Glutamatergic neuron (in vitro differentiated cells): ENCODE data around the gene TGM2. TPM values are rescaled to one million over a fixed set of nuclear protein-coding genes. Genes with fewer than 3 reads are reported as not detected.

Source experiments
- DNase-seq: peaks from one replicate; pipeline ENCODE4 v3.0.0; 2022
- H3K27ac Mint-ChIP-seq: one replicate; pipeline ENCODE4 v1.8.0; 2020; ENCODE audit warnings: mild to moderate bottlenecking, mixed read lengths, inconsistent platforms; ENCODE audit not compliant: unreplicated experiment
- H3K27me3 Mint-ChIP-seq: one replicate; pipeline ENCODE4 v1.8.0; 2020; ENCODE audit warnings: mild to moderate bottlenecking, moderate library complexity, mixed read lengths, inconsistent platforms; ENCODE audit not compliant: unreplicated experiment
- H3K36me3 Mint-ChIP-seq: one replicate; pipeline ENCODE4 v1.8.0; 2020; ENCODE audit warnings: mild to moderate bottlenecking, mixed read lengths, inconsistent platforms; ENCODE audit not compliant: unreplicated experiment
- H3K4me1 Mint-ChIP-seq: one replicate; pipeline ENCODE4 v1.8.0; 2020; ENCODE audit warnings: mild to moderate bottlenecking, low read depth, mixed read lengths, inconsistent platforms; ENCODE audit not compliant: unreplicated experiment
- H3K4me3 Mint-ChIP-seq: one replicate; pipeline ENCODE4 v1.8.0; 2020; ENCODE audit warnings: mild to moderate bottlenecking, mixed read lengths, inconsistent platforms; ENCODE audit not compliant: unreplicated experiment
- H3K9me3 Mint-ChIP-seq: one replicate; pipeline ENCODE4 v1.8.0; 2020; ENCODE audit warnings: mild to moderate bottlenecking, moderate library complexity, mixed read lengths, inconsistent platforms; ENCODE audit not compliant: unreplicated experiment
- total RNA-seq: library from RNA; stranded (reverse); fragmentation: NEBNext Ultra II Directional; extraction: Animal tissue kit (Norgen Biotek cat#: 25700); gene quantifications from one replicate; pipeline ENCODE4 v1.2.1, GENCODE V29; 2021; ENCODE audit not compliant: unreplicated experiment
- TF ChIP-seq, protein P1 (sequence below): fragments of 200-600 bp; sonication (generic); IDR thresholded peaks from one replicate; pipeline ENCODE4 v1.5.0; 2021; ENCODE audit not compliant: partially characterized antibody, unreplicated experiment

TGM2 gene
- total RNA-seq, 1 donor from 2014 or later: not detected

DNA sequence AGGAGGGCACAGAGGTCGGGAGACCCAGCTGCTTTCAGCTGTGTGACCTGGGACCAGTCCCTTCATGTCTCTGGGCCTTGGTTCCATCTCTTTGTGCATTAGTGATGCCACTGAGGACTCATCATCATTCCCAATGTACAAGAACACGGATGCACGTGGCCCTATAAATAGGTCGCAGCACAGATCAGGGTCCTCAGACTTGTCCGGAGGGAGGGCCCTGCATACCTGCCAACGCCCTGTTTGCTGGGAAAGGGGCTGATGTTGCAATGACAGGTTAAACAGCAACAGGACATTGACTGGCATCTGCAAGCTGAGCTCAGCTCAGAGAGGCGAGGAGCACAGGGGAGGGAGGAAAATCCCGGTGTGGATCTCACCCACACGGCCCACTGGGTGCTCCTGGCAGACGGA, 21.8 kb downstream of the TGM2 start:
- H3K4me1 Mint-ChIP-seq: peaks cover 12% of the 10 kb centered on the region
- H3K9me3 Mint-ChIP-seq: no peaks in the 10 kb centered on the region
- no peak overlapping the region for H3K4me3 Mint-ChIP-seq
- no peak for DNase-seq
- TF ChIP-seq, protein P1, sequence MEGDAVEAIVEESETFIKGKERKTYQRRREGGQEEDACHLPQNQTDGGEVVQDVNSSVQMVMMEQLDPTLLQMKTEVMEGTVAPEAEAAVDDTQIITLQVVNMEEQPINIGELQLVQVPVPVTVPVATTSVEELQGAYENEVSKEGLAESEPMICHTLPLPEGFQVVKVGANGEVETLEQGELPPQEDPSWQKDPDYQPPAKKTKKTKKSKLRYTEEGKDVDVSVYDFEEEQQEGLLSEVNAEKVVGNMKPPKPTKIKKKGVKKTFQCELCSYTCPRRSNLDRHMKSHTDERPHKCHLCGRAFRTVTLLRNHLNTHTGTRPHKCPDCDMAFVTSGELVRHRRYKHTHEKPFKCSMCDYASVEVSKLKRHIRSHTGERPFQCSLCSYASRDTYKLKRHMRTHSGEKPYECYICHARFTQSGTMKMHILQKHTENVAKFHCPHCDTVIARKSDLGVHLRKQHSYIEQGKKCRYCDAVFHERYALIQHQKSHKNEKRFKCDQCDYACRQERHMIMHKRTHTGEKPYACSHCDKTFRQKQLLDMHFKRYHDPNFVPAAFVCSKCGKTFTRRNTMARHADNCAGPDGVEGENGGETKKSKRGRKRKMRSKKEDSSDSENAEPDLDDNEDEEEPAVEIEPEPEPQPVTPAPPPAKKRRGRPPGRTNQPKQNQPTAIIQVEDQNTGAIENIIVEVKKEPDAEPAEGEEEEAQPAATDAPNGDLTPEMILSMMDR: no peak
- no peaks in the 10 kb centered on the region for H3K36me3 Mint-ChIP-seq
- H3K27me3 Mint-ChIP-seq: peaks cover 2% of the 10 kb centered on the region
- no peak overlapping the region for H3K27ac Mint-ChIP-seq

DNA sequence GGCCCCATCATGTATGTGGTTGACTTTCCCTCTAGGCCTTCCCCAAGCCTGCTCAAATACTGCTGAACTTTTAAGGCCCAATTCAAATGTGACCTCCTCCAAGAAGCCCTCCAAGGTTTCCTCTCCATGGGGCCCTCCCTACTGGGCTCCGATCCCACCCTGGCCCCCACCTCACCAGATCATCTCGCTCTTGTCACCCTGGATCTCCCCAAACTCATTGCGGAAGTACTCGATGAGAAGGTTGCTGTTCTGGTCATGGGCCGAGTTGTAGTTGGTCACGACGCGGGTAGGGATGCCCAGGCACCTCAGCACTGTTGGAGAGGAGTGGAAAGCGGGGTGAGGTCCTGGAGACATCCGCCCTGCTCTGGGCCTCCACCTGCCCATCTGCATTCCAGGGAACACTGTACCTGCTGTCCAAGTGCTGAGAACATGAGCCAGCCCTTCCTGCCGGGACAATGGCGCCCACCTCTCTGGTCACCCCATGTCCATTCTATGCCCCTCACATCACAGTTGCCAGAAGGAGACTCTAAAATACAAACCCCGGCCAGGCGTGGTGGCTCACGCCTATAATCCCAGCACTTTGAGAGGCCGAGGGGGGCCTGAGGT, 23.1 kb downstream of the TGM2 start:
- no peaks in the 10 kb centered on the region for H3K9me3 Mint-ChIP-seq
- H3K4me1 Mint-ChIP-seq: peaks cover 8% of the 10 kb centered on the region
- peaks cover 2% of the 10 kb centered on the region for H3K27me3 Mint-ChIP-seq
- no peak overlapping the region for H3K4me3 Mint-ChIP-seq
- no peaks in the 10 kb centered on the region for H3K36me3 Mint-ChIP-seq
- DNase-seq: no peak
- TF ChIP-seq, protein P1: no peak
- no peak overlapping the region for H3K27ac Mint-ChIP-seq

DNA sequence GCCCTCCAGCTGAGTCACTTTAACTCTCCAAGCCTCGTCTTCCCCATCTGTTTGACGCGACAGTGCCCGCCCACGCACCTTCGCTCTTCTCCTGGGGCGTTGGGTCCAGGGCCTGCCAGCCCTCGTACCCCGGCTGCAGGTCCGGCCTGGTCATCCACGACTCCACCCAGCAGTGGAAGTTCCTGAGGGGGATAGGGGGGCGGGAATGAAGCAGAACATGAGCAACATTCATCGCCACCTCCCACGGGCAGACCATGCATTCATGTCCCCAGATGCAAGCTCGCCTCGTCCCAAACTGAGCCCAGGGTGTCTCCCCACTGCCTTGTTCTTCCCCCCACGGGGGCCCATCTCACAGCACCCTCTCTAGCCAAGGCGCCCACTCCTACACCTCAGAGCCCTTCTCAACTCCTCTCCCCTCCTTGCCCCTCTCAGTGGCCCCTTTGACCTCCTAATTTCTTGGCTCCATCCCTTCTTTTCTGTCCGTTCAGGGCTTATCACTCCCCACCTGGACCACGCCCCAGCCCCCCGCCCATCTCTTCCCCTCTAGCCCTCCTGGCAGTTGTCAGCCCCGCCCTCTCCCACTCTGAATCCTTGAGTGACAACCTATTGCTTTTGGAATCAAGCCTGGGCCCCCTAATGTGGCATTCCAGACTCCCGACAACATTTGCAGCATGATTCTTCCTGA, 23.7 kb downstream of the TGM2 start:
- TF ChIP-seq, protein P1: no peak
- no peaks in the 10 kb centered on the region for H3K36me3 Mint-ChIP-seq
- no peak overlapping the region for H3K4me3 Mint-ChIP-seq
- no peak overlapping the region for H3K27ac Mint-ChIP-seq
- H3K4me1 Mint-ChIP-seq: peaks cover 8% of the 10 kb centered on the region
- H3K27me3 Mint-ChIP-seq: peaks cover 2% of the 10 kb centered on the region
- DNase-seq: no peak
- no peaks in the 10 kb centered on the region for H3K9me3 Mint-ChIP-seq

DNA sequence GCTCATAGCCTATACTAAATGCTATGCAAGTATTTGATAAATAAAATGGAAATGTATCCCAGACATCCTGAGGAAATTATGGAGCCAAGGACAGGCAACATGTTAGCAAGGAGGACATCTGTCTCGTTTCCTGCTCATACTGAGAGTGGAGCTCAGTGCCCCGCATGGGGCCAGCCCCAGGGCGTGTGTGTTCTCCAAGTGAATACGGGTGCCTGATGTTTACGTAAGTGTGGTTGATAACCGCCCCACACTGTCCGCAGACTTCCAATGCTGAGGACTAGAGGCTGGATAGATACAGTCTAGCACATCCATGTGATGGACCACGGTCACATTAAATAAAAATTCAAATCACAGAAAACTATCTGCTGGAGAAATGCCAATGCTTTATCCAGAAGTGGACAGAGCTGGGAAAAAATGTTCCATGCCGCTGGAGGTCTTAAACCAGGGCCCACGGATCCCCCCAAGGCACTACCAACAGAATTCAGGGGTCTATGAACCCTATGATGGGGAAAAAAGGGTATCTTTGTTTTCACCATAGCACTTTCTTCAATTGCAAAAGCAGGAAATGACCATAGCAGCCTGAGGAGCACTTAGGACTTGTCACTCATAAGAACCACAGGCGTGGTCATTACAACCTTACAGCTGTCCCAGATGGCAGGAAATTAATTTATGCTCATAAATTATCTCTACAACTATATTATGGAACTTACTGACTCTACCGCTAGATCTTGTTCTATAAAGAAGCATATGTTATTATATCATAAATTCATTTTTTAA, 24.9 kb downstream of the TGM2 start:
- no peaks in the 10 kb centered on the region for H3K27me3 Mint-ChIP-seq
- H3K9me3 Mint-ChIP-seq: no peaks in the 10 kb centered on the region
- DNase-seq: peak; percentile 2
- peaks cover 8% of the 10 kb centered on the region for H3K4me1 Mint-ChIP-seq
- no peaks in the 10 kb centered on the region for H3K36me3 Mint-ChIP-seq
- H3K4me3 Mint-ChIP-seq: no peak overlapping the region
- TF ChIP-seq, protein P1: no peak
- H3K27ac Mint-ChIP-seq: no peak overlapping the region
